ENCODE measurements around the gene ZNF516. TPM values are rescaled to one million over a fixed set of nuclear protein-coding genes. Genes with fewer than 3 reads are reported as not detected.

Gene ZNF516
- total RNA-seq, 3 donors from 2014 or later (not counting 1 experiment from before 2014, with no cell fraction given): 49.1 to 60.0 (median 52.4) TPM

DNA sequence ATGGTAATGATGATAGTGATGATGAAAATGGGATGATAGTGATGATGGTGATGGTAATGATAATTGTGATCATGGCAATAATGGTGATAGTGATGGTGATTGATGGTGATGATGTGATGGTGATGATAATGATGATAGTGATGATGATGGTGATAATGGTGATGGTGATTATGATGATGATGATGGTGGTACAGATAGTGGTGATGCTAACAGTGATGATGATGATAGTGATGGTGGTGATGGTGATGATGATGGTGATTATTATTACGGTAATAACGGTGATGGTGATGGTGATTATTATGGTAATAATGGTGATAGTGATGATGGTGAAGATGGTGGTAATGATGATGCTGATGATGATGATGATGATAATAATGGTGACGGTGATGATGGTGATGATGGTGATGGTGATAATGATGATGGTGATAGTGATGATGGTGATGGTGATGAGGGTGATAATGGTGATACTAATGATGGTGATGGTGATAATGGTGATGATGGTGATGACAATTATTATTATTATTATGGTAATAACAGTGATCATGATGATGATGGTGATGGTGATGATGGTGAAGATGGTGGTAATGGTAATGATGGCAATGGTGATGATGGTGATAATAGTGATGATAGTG lies 151.0 kb downstream of the ZNF516 start:
- intact Hi-C loops (cut with micrococcal nuclease): no loop called here
- WGBS (ENCODE audit: insufficient coverage): 98% methylated on average over 3 of the region's 3 CpGs
- no peaks in the 10 kb centered on the region for H3K36me3 Mint-ChIP-seq
- ATAC-seq (no peak), DNase-seq (no peak)
- H3K36me3 ChIP-seq (ENCODE audit: control insufficient read depth, insufficient read depth, low read length): no peaks in the 10 kb centered on the region
- TF ChIP-seq, protein P1, sequence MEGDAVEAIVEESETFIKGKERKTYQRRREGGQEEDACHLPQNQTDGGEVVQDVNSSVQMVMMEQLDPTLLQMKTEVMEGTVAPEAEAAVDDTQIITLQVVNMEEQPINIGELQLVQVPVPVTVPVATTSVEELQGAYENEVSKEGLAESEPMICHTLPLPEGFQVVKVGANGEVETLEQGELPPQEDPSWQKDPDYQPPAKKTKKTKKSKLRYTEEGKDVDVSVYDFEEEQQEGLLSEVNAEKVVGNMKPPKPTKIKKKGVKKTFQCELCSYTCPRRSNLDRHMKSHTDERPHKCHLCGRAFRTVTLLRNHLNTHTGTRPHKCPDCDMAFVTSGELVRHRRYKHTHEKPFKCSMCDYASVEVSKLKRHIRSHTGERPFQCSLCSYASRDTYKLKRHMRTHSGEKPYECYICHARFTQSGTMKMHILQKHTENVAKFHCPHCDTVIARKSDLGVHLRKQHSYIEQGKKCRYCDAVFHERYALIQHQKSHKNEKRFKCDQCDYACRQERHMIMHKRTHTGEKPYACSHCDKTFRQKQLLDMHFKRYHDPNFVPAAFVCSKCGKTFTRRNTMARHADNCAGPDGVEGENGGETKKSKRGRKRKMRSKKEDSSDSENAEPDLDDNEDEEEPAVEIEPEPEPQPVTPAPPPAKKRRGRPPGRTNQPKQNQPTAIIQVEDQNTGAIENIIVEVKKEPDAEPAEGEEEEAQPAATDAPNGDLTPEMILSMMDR (IDR thresholded peaks at IDR 0.05): no peak
- no peak overlapping the region for H3K4me3 Mint-ChIP-seq
- H3K27me3 ChIP-seq (ENCODE audit: control insufficient read depth, insufficient read depth, low read length): no peaks in the 10 kb centered on the region
- H3K9me3 Mint-ChIP-seq: no peaks in the 10 kb centered on the region
- H3K9me3 ChIP-seq (ENCODE audit: control insufficient read depth, insufficient read depth, low read length): peaks cover 5% of the 10 kb centered on the region
- H3K4me1 Mint-ChIP-seq: peaks cover 4 to 5% of the 10 kb centered on the region in 2 donors
- no peak overlapping the region for H3K27ac Mint-ChIP-seq
- peaks cover 4% of the 10 kb centered on the region for H3K4me1 ChIP-seq (ENCODE audit: control insufficient read depth, insufficient read depth, low read length)
- H3K4me3 ChIP-seq (ENCODE audit: low read length): no peak overlapping the region
- H3K27ac ChIP-seq (ENCODE audit: low read length): no peak overlapping the region
- H3K27me3 Mint-ChIP-seq (ENCODE audit: low read depth in 2 of 2): peaks cover under 1 to 3% of the 10 kb centered on the region in 2 donors

DNA sequence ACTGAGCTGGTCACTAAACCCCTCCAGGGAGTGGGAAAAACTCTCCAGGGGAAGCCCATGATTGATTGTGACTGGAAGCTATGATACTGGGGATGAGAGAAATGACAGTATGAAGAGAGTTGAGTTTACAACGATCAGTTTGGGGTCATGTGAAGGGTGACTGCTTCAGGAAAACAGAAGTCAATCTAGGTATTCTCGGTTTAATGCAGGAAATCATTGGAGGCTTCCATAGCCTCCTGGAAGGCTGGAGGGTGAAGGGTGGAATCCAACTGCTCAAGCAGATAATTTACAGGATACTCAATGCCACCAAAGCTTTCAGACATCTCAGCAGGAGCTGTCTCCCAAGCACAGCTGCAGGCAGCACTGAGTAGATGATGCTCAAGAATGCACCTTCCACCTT lies 154.6 kb downstream of the ZNF516 start:
- H3K36me3 Mint-ChIP-seq: no peaks in the 10 kb centered on the region
- WGBS (ENCODE audit: insufficient coverage): 92% methylated on average over 2 of the region's 2 CpGs
- H3K9me3 Mint-ChIP-seq: no peaks in the 10 kb centered on the region
- Histone ChIP-seq H3K9me3 (ENCODE audit: control insufficient read depth, insufficient read depth, low read length) (peaks cover 5% of the 10 kb centered on the region), H3K27ac (ENCODE audit: low read length) (no peak overlapping the region), H3K27me3 (ENCODE audit: control insufficient read depth, insufficient read depth, low read length) (no peaks in the 10 kb centered on the region), H3K36me3 (ENCODE audit: control insufficient read depth, insufficient read depth, low read length) (no peaks in the 10 kb centered on the region), H3K4me1 (ENCODE audit: control insufficient read depth, insufficient read depth, low read length) (no peaks in the 10 kb centered on the region), H3K4me3 (ENCODE audit: low read length) (no peak overlapping the region)
- no peaks in the 10 kb centered on the region for H3K27me3 Mint-ChIP-seq (ENCODE audit: low read depth in 2 of 2)
- TF ChIP-seq, protein P1 (IDR thresholded peaks at IDR 0.05): no peak
- no peak for DNase-seq
- intact Hi-C loops (cut with micrococcal nuclease): no loop called here
- ATAC-seq: no peak
- no peaks in the 10 kb centered on the region for H3K4me1 Mint-ChIP-seq
- H3K4me3 Mint-ChIP-seq: no peak overlapping the region
- H3K27ac Mint-ChIP-seq: no peak overlapping the region

DNA sequence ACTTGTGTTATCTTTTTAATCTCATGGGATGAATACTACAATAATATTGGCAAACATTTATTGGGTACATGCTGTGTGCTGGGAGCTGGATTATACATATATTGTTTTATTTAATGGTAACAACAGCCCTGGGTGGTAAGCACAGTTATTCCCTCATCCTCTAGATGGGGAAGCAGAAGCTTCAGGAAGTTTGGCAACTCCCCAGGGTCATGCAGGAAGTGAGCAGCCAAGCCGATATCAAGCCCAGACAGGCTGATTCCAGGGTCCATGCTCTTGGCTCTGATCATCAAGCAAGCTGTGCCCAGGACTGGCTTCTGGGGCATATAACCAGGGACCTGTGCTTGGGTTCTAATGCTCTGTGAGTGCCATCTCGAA lies 155.8 kb downstream of the ZNF516 start:
- ATAC-seq (no peak), DNase-seq (no peak)
- Histone ChIP-seq H3K27me3 (ENCODE audit: control insufficient read depth, insufficient read depth, low read length) (no peaks in the 10 kb centered on the region), H3K9me3 (ENCODE audit: control insufficient read depth, insufficient read depth, low read length) (peaks cover 5% of the 10 kb centered on the region), H3K36me3 (ENCODE audit: control insufficient read depth, insufficient read depth, low read length) (no peaks in the 10 kb centered on the region), H3K4me3 (ENCODE audit: low read length) (no peak overlapping the region), H3K27ac (ENCODE audit: low read length) (no peak overlapping the region), H3K4me1 (ENCODE audit: control insufficient read depth, insufficient read depth, low read length) (no peaks in the 10 kb centered on the region)
- intact Hi-C loops (cut with micrococcal nuclease): no loop called here
- no peaks in the 10 kb centered on the region for H3K4me1 Mint-ChIP-seq
- no peak overlapping the region for H3K4me3 Mint-ChIP-seq
- TF ChIP-seq, protein P1 (IDR thresholded peaks at IDR 0.05): no peak
- 49% methylated on average over 2 of the region's 2 CpGs for WGBS (ENCODE audit: insufficient coverage)
- H3K27ac Mint-ChIP-seq: no peak overlapping the region
- no peaks in the 10 kb centered on the region for H3K27me3 Mint-ChIP-seq (ENCODE audit: low read depth in 2 of 2)
- no peaks in the 10 kb centered on the region for H3K9me3 Mint-ChIP-seq
- no peaks in the 10 kb centered on the region for H3K36me3 Mint-ChIP-seq
